BLaER1 treated with 17β-estradiol and CSF1 and Interleukin-3, amounts not matched to agents 10 nM and 100 nM (cell line): ENCODE results near the gene FNIP2.
"Not testable (repeated sequence)": the region's sequence is repeated elsewhere in the genome, so short reads cannot be mapped to it uniquely, and the experiment has no call there.

Source experiments
- H3K27ac ChIP-seq, 11 experiments: shearing (Covaris generic); formaldehyde crosslinking; 2 replicates each; pipeline ENCODE4 v1.8.1; 2022
- H3K27me3 ChIP-seq, 11 experiments: shearing (Covaris generic); formaldehyde crosslinking; 2 replicates each; pipeline ENCODE4 v1.8.1; 2022
- H3K36me3 ChIP-seq, 11 experiments: shearing (Covaris generic); formaldehyde crosslinking; 2 replicates each; pipeline ENCODE4 v1.8.1; 2022
- H3K4me1 ChIP-seq, 10 experiments: shearing (Covaris generic); formaldehyde crosslinking; 2 replicates each; pipeline ENCODE4 v1.8.1; 2022
- H3K4me2 ChIP-seq, 11 experiments: shearing (Covaris generic); formaldehyde crosslinking; 2 replicates each; pipeline ENCODE4 v1.8.1; 2022
- H3K4me3 ChIP-seq, 10 experiments: shearing (Covaris generic); formaldehyde crosslinking; 2 replicates each; pipeline ENCODE4 v1.8.1; 2022
- H3K9ac ChIP-seq, 11 experiments: shearing (Covaris generic); formaldehyde crosslinking; 2 replicates each; pipeline ENCODE4 v1.8.1; 2022
- H3K9me3 ChIP-seq, 11 experiments: shearing (Covaris generic); formaldehyde crosslinking; replicated peaks in 1 of 11; 2 replicates each; pipeline ENCODE4 v1.8.1; 2022
- H4K20me1 ChIP-seq, 11 experiments: shearing (Covaris generic); formaldehyde crosslinking; 2 replicates each; pipeline ENCODE4 v1.8.1; 2022
- Cebpa-rat ChIP-seq, 11 experiments: shearing (Covaris generic); IDR thresholded peaks; 2 replicates each; pipeline ENCODE4 v1.8.1; 2022

The FNIP2 gene

DNA sequence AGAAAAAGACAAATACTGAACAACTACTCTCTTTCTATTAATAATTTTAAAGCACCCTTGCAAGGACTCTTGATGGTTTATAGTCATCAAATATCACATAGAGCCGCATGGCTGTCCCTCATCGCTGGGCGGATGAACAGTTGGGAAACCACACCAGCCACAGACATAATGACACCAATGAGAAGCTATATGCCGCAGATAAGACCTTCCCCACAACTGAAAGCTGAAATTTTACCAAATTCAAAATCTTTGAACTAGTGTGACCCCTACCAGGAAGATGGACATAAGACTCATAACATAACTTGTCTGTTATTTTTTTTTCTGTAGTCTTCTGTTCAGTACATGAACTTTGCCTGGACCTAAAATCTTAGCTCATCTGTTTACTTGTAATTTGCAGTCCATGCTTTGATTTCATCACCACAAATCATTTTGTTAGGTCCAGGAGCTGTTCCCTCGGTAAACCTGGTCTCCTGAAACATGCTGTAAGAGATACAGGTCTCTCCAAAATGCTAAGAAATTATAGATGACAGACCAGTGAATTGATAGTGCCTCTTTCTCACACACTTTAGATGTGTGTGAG is 176.8 kb downstream of the FNIP2 start:
- H3K4me3 ChIP-seq: no peak overlapping the region
- H3K9me3 ChIP-seq: peaks cover 0 to 5% (median 0%) of the 10 kb centered on the region in 11 experiments; a peak in 3 of 22 replicates
- no peaks in the 10 kb centered on the region for H3K36me3 ChIP-seq
- no peak overlapping the region for H3K9ac ChIP-seq
- no peaks in the 10 kb centered on the region for H4K20me1 ChIP-seq
- peaks cover 0 to 5% (median 0%) of the 10 kb centered on the region in 10 experiments; a peak in 2 of 20 replicates for H3K4me1 ChIP-seq
- H3K27ac ChIP-seq: no peak overlapping the region
- H3K4me2 ChIP-seq: no peak overlapping the region
- H3K27me3 ChIP-seq: no peaks in the 10 kb centered on the region
- TF ChIP-seq Cebpa-rat (IDR thresholded peaks at IDR 0.05): no peak

DNA sequence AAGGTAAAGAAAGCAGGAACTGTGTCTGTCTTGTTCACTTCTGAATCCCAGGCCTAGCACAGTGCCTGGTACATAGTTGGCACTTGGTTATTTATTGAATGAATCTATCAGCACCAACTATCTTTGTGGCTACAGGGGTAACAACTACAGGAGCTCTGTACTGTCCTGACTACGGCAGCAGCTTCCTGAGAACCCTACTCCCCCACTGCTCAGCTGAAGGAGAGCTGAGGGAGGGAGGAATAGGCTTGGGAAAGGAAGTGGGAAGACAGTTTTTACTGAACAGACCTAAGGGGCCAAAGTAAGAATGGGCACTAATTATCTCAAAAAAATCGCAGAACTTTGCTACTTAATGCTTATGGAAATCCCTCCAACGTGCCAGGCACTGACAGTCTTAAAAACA is 178.0 kb downstream of the FNIP2 start:
- Histone ChIP-seq H3K4me2 (no peak overlapping the region), H3K36me3 (no peaks in the 10 kb centered on the region), H3K27me3 (no peaks in the 10 kb centered on the region), H4K20me1 (no peaks in the 10 kb centered on the region), H3K9ac (no peak overlapping the region), H3K27ac (no peak overlapping the region), H3K9me3 (peaks cover 4 to 17% (median 9%) of the 10 kb centered on the region in 11 experiments), H3K4me1 (peaks cover 0 to 5% (median 0%) of the 10 kb centered on the region in 10 experiments; a peak in 2 of 20 replicates), H3K4me3 (no peak overlapping the region)
- no peak for TF ChIP-seq Cebpa-rat (IDR thresholded peaks at IDR 0.05)

DNA sequence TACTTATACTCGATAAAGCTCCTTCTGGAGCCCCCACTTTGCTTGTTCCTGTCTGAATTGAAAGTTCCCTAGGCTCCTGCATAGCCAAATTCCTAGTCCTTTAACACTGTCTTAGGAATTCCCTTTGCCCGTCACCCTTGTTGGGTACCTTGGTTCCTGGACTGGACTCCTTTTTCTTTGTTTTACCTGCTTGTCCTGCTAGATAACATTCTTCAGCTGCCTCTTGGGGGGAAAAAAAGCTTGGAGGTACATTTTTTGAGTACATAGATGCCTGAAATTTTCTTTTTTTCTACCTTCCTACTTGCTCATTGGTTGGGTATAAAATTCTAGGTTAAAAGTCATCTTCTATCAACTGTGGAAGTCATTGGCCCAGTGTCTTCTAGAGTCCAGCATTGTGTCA is 179.2 kb downstream of the FNIP2 start:
- peaks cover 0 to 5% (median 0%) of the 10 kb centered on the region in 10 experiments; a peak in 2 of 20 replicates for H3K4me1 ChIP-seq
- no peaks in the 10 kb centered on the region for H4K20me1 ChIP-seq
- H3K27me3 ChIP-seq: no peaks in the 10 kb centered on the region
- H3K4me3 ChIP-seq: no peak overlapping the region
- no peak overlapping the region for H3K9ac ChIP-seq
- no peak overlapping the region for H3K4me2 ChIP-seq
- H3K9me3 ChIP-seq: peaks cover 17 to 29% (median 21%) of the 10 kb centered on the region in 11 experiments
- H3K27ac ChIP-seq: no peak overlapping the region
- no peaks in the 10 kb centered on the region for H3K36me3 ChIP-seq
- no peak for TF ChIP-seq Cebpa-rat (IDR thresholded peaks at IDR 0.05)

DNA sequence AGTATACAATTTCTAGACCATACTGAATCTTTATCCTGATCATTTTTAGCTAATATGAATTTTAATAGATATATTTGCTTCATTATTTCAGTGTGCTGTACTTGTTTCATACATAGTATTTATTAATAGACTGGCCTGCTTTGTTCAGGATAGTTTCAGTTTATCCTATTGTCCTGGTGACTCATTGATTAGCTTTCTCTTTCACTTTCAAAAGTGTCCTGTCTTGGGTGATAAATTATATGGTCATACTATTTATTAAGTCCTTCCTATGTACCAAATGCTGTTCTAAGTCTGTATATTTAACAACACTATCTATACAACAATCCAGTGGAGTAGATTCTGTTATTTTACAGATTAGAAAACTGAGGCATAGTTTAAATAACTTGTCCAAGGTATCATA is 180.3 kb downstream of the FNIP2 start:
- no peak overlapping the region for H3K4me3 ChIP-seq
- H3K27me3 ChIP-seq: no peaks in the 10 kb centered on the region
- H3K27ac ChIP-seq: no peak overlapping the region
- H3K9ac ChIP-seq: no peak overlapping the region
- no peak for TF ChIP-seq Cebpa-rat (IDR thresholded peaks at IDR 0.05)
- no peaks in the 10 kb centered on the region for H4K20me1 ChIP-seq
- peaks cover 0 to 5% (median 0%) of the 10 kb centered on the region in 10 experiments; a peak in 2 of 20 replicates for H3K4me1 ChIP-seq
- 0 out of 22 replicates have a peak overlapping the region, but pooled peaks of 1 of the 11 experiments have one; percentile 19 for H3K4me2 ChIP-seq
- H3K9me3 ChIP-seq: peaks cover 23 to 39% (median 29%) of the 10 kb centered on the region in 11 experiments
- no peaks in the 10 kb centered on the region for H3K36me3 ChIP-seq

GRCh38 chr4:158952221-158952774 is 183.5 kb downstream of the FNIP2 start:
- not testable (repeated sequence) for H3K27me3 ChIP-seq, H3K9ac ChIP-seq, H3K4me1 ChIP-seq, H3K36me3 ChIP-seq, H3K4me3 ChIP-seq, H4K20me1 ChIP-seq, H3K4me2 ChIP-seq, H3K27ac ChIP-seq
- H3K9me3 ChIP-seq: peaks cover 23 to 41% (median 30%) of the 10 kb centered on the region in 11 experiments

DNA sequence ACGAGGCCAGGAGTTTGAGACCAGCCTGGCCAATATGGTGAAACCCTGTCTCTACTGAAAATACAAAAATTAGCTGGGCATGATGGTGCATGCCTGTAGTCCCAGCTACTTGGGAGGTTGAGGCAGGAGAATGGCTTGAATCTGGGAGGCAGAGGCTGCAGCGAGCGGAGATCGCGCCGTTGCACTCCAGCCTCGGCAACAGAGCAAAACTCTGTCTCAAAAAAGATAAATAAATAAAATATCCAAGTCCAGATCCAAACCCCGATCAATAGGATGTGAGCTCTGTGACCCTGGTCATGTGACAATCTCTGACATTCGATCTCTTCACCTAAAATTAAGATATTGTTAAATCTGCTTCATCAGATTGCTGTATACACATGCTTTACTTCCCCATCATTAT is 187.5 kb downstream of the FNIP2 start:
- H4K20me1 ChIP-seq, H3K36me3 ChIP-seq, H3K27me3 ChIP-seq, H3K4me2 ChIP-seq, H3K9ac ChIP-seq, H3K4me3 ChIP-seq, H3K27ac ChIP-seq, H3K4me1 ChIP-seq: not testable (repeated sequence)
- peaks cover 23 to 30% (median 25%) of the 10 kb centered on the region in 11 experiments for H3K9me3 ChIP-seq

- H3K9me3 ChIP-seq: peaks cover 18 to 24% (median 20%) of the 10 kb centered on the region in 11 experiments
- not testable (repeated sequence) for H3K9ac ChIP-seq, H4K20me1 ChIP-seq, H3K27ac ChIP-seq, H3K4me3 ChIP-seq, H3K36me3 ChIP-seq, H3K4me1 ChIP-seq, H3K27me3 ChIP-seq, H3K4me2 ChIP-seq
Measured at GRCh38 chr4:158956918-158957317, 188.1 kb downstream of the FNIP2 start.
